ENCODE data around the gene NPAS3.

Gene NPAS3

GRCh38 chr14:33150666-33151428, 212.2 kb downstream of the NPAS3 start:
- no peaks in the 10 kb centered on the region for H3K27me3 ChIP-seq (ENCODE audit: insufficient read depth, low read length, poor library complexity, severe bottlenecking)
- no peaks in the 10 kb centered on the region for H4K20me1 ChIP-seq (ENCODE audit: insufficient read depth, low read length, poor library complexity, severe bottlenecking)
- no peak overlapping the region for H2AFZ ChIP-seq (ENCODE audit: low read length)
- TF ChIP-seq, protein P1, sequence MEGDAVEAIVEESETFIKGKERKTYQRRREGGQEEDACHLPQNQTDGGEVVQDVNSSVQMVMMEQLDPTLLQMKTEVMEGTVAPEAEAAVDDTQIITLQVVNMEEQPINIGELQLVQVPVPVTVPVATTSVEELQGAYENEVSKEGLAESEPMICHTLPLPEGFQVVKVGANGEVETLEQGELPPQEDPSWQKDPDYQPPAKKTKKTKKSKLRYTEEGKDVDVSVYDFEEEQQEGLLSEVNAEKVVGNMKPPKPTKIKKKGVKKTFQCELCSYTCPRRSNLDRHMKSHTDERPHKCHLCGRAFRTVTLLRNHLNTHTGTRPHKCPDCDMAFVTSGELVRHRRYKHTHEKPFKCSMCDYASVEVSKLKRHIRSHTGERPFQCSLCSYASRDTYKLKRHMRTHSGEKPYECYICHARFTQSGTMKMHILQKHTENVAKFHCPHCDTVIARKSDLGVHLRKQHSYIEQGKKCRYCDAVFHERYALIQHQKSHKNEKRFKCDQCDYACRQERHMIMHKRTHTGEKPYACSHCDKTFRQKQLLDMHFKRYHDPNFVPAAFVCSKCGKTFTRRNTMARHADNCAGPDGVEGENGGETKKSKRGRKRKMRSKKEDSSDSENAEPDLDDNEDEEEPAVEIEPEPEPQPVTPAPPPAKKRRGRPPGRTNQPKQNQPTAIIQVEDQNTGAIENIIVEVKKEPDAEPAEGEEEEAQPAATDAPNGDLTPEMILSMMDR (conservative IDR thresholded peaks at IDR 0.05; ENCODE audit: low read length): no peak
- no peak for TF ChIP-seq EZH2phosphoT487 (IDR thresholded peaks at IDR 0.05; ENCODE audit: borderline replicate concordance)
- H3K4me3 ChIP-seq (ENCODE audit: low read length, poor library complexity, severe bottlenecking): no peak overlapping the region
- no peaks in the 10 kb centered on the region for H3K4me1 ChIP-seq (ENCODE audit: insufficient read depth, low read length, poor library complexity, severe bottlenecking)
- H3K9ac ChIP-seq (ENCODE audit: low read depth, low read length, poor library complexity, severe bottlenecking): no peak overlapping the region
- no peaks in the 10 kb centered on the region for H3K36me3 ChIP-seq (ENCODE audit: insufficient read depth, low read length)
- no peaks in the 10 kb centered on the region for H3K9me3 ChIP-seq (ENCODE audit: insufficient read depth, low read depth, low read length)
- no peak overlapping the region for H3K4me2 ChIP-seq (ENCODE audit: low read depth, low read length, poor library complexity, severe bottlenecking)
- H3K9me2 ChIP-seq (replicated peaks; ENCODE audit: low read depth, low read length): no peaks in the 10 kb centered on the region
- no peaks in the 10 kb centered on the region for H3F3A ChIP-seq (ENCODE audit: low read depth)
- no peaks in the 10 kb centered on the region for H3K79me2 ChIP-seq (ENCODE audit: insufficient read depth, low read length)

GRCh38 chr14:33163109-33163508, 224.4 kb downstream of the NPAS3 start:
- H3K4me2 ChIP-seq (ENCODE audit: low read depth, low read length, poor library complexity, severe bottlenecking): no peak overlapping the region
- H4K20me1 ChIP-seq (ENCODE audit: insufficient read depth, low read length, poor library complexity, severe bottlenecking): no peaks in the 10 kb centered on the region
- no peaks in the 10 kb centered on the region for H3K9me2 ChIP-seq (replicated peaks; ENCODE audit: low read depth, low read length)
- H3K9me3 ChIP-seq (ENCODE audit: insufficient read depth, low read depth, low read length): no peaks in the 10 kb centered on the region
- no peaks in the 10 kb centered on the region for H3K27me3 ChIP-seq (ENCODE audit: insufficient read depth, low read length, poor library complexity, severe bottlenecking)
- TF ChIP-seq, protein P1 (conservative IDR thresholded peaks at IDR 0.05; ENCODE audit: low read length): no peak
- TF ChIP-seq EZH2phosphoT487 (IDR thresholded peaks at IDR 0.05; ENCODE audit: borderline replicate concordance): no peak
- H2AFZ ChIP-seq (ENCODE audit: low read length): no peak overlapping the region
- H3K9ac ChIP-seq (ENCODE audit: low read depth, low read length, poor library complexity, severe bottlenecking): no peak overlapping the region
- no peaks in the 10 kb centered on the region for H3K79me2 ChIP-seq (ENCODE audit: insufficient read depth, low read length)
- no peak overlapping the region for H3K4me3 ChIP-seq (ENCODE audit: low read length, poor library complexity, severe bottlenecking)
- H3K36me3 ChIP-seq (ENCODE audit: insufficient read depth, low read length): no peaks in the 10 kb centered on the region
- H3K4me1 ChIP-seq (ENCODE audit: insufficient read depth, low read length, poor library complexity, severe bottlenecking): no peaks in the 10 kb centered on the region
- H3F3A ChIP-seq (ENCODE audit: low read depth): no peaks in the 10 kb centered on the region

- Histone ChIP-seq H3K4me2 (ENCODE audit: low read depth, low read length, poor library complexity, severe bottlenecking) (no peak overlapping the region), H3K27me3 (ENCODE audit: insufficient read depth, low read length, poor library complexity, severe bottlenecking) (no peaks in the 10 kb centered on the region), H2AFZ (ENCODE audit: low read length) (no peak overlapping the region), H3K9ac (ENCODE audit: low read depth, low read length, poor library complexity, severe bottlenecking) (no peak overlapping the region), H3K4me1 (ENCODE audit: insufficient read depth, low read length, poor library complexity, severe bottlenecking) (no peaks in the 10 kb centered on the region), H3K79me2 (ENCODE audit: insufficient read depth, low read length) (no peaks in the 10 kb centered on the region), H3K36me3 (ENCODE audit: insufficient read depth, low read length) (no peaks in the 10 kb centered on the region), H3K4me3 (ENCODE audit: low read length, poor library complexity, severe bottlenecking) (no peak overlapping the region), H3K9me3 (ENCODE audit: insufficient read depth, low read depth, low read length) (no peaks in the 10 kb centered on the region), H3F3A (ENCODE audit: low read depth) (no peaks in the 10 kb centered on the region), H3K9me2 (replicated peaks; ENCODE audit: low read depth, low read length) (no peaks in the 10 kb centered on the region), H4K20me1 (ENCODE audit: insufficient read depth, low read length, poor library complexity, severe bottlenecking) (no peaks in the 10 kb centered on the region)
- TF ChIP-seq, protein P1 (conservative IDR thresholded peaks at IDR 0.05; ENCODE audit: low read length): no peak
- TF ChIP-seq EZH2phosphoT487 (IDR thresholded peaks at IDR 0.05; ENCODE audit: borderline replicate concordance): no peak
Observed at GRCh38 chr14:33163600-33163999, 224.9 kb downstream of the NPAS3 start.

Measured in Loucy (cell line).